Esophagus squamous epithelium (tissue), 4 donors: ENCODE results near the gene TIAL1.

ENCODE experiments used
- CTCF ChIP-seq, 6 experiments: fragments of 450-650 bp in 4 of 6; fragments of 200-600 bp in 2 of 6; sonication (generic) in 2 of 6; IDR thresholded peaks; one replicate each; pipeline ENCODE4 v1.5.1; 2016 to 2019; ENCODE audit warnings: antibody characterized with exemption in 6 of 6, mild to moderate bottlenecking in 4 of 6, moderate library complexity in 4 of 6
- POLR2A ChIP-seq, 4 donors: fragments of 450-650 bp; IDR thresholded peaks; one replicate each; pipeline ENCODE4 v1.6.1; 2017; ENCODE audit warnings: antibody characterized with exemption in 4 of 4, mild to moderate bottlenecking in 4 of 4, moderate library complexity in 3 of 4

- TF ChIP-seq CTCF (IDR thresholded peaks at IDR 0.05) (peak in 5 of 6 experiments; percentile 21 to 49 (median 45)), POLR2A (IDR thresholded peaks at IDR 0.05) (no peak)
These were observed 53.6 kb downstream of the TIAL1 start for GRCh38 chr10:119542988-119543813.
